VCaP (cell line): ENCODE measurements around the gene TMEM147.

Experiments used
- H3K27ac ChIP-seq: fragments of 450-650 bp; 2 replicates; pipeline ENCODE4 v1.5.1; 2017
- TF ChIP-seq, protein P1 (sequence below): fragments of 450-650 bp; conservative IDR thresholded peaks from 2 replicates; pipeline ENCODE4 v1.5.1; 2017; ENCODE audit warnings: mild to moderate bottlenecking, moderate library complexity

The TMEM147 gene

DNA sequence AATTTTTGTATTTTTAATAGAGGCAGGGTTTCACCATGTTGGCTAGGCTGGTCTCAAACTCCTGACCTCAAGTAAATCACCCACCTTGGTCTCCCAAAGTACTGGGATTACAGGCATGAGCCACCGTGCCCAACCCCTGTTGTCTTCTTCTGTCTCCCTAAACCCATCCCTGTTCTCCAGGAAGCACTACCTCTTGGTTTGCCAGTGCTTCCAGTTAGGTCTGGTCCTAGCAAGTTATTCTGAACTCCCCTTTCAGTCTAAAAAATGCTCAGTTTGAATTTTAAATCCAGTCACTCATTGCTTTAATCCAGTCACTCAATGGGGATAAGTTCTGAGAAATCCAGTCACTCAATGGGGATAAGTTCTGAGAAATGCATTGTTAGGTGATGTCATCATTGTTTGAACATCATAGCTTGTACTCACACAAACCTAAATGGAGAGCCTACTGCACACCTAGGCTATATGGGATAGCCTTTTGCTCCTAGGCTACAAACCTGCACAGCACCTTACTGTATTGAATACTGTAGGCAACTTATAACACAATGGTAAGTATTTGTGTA lies 26.1 kb downstream of the TMEM147 start:
- no peak overlapping the region for H3K27ac ChIP-seq
- TF ChIP-seq, protein P1, sequence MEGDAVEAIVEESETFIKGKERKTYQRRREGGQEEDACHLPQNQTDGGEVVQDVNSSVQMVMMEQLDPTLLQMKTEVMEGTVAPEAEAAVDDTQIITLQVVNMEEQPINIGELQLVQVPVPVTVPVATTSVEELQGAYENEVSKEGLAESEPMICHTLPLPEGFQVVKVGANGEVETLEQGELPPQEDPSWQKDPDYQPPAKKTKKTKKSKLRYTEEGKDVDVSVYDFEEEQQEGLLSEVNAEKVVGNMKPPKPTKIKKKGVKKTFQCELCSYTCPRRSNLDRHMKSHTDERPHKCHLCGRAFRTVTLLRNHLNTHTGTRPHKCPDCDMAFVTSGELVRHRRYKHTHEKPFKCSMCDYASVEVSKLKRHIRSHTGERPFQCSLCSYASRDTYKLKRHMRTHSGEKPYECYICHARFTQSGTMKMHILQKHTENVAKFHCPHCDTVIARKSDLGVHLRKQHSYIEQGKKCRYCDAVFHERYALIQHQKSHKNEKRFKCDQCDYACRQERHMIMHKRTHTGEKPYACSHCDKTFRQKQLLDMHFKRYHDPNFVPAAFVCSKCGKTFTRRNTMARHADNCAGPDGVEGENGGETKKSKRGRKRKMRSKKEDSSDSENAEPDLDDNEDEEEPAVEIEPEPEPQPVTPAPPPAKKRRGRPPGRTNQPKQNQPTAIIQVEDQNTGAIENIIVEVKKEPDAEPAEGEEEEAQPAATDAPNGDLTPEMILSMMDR: no peak

DNA sequence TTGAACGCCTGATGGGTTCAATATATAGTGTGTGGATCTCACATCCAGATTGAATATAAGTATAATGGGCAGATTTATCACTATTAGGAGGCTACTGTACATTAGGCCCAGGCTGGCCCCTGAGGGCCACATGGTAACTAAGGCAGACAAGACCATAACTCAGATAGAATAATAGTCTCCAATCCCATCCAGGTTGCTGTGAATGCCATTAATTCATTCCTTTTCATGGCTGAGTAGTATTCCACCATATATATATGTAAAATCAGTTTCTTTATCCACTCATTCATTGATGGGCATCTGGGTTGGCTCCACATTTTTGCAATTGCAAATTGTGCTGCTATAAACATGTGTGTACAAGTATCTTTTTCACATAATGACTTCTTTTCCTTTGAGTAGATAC lies 32.5 kb downstream of the TMEM147 start:
- TF ChIP-seq, protein P1: no peak
- no peak overlapping the region for H3K27ac ChIP-seq

DNA sequence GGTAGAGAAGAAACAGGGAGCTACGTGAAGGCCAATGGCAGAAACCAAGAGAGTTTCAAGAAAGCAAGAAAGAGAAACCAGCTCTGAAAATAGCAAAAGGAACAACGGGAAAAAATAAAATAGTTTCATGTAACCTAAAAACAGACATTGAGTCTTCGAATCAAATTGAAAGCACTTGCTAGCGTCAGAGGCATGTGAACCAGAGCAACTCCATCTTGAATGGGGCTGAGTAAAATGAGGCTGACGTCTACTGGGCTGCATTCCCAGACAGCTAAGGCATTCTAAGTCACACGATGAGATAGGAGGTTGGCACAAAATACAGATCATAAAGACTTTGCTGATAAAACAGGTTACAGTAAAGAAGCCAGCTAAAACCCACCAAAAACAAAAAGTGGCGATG lies 33.3 kb downstream of the TMEM147 start:
- TF ChIP-seq, protein P1: no peak
- H3K27ac ChIP-seq: no peak overlapping the region

DNA sequence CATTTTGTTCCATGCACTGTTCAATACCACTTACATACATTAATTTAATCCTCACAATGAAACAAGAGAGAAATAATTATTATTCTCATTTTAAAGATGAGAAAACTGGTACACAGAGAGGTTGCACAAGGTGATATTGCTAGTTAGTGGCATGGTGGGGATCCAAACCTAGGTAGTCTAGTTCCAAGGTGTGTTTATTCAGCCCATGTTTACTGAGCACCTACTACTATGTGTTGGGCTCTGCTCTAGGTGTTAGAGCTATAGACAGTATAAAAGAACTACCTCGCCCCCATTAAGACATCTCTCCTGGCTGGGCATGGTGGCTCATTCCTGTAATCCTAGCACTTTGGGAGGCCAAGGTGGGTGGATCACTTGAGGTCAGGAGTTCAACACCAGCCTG lies 37.3 kb downstream of the TMEM147 start:
- TF ChIP-seq, protein P1: no peak
- no peak overlapping the region for H3K27ac ChIP-seq

DNA sequence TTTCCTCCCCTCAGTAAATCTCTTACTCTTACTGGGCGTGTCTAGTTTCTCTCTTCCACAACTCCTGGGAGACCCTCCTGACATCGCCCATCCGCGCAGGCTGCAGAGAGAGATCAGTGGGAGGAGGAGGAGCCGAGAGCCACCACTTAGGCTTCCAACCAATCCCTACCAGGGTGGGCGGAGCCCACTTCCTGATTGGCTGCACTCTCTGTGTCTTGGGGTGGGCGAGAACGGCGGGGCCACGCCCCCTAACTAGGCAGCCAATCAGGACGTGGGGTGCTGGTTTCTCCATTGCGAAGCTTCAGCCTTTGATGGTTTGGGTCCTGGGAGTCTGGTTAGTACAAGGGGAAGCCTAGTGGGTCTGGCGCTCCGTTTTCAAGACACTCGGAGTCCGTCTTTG lies 40.4 kb downstream of the TMEM147 start, which contains the start of gene PMIS2:
Gene PMIS2, plus strand, starts transcription at position 326 of the 400 bp plus-strand sequence. CDS start 87 bp downstream, outside the sequence.
- TF ChIP-seq, protein P1: no peak
- H3K27ac ChIP-seq: no peak within 1 kb of the TSS

DNA sequence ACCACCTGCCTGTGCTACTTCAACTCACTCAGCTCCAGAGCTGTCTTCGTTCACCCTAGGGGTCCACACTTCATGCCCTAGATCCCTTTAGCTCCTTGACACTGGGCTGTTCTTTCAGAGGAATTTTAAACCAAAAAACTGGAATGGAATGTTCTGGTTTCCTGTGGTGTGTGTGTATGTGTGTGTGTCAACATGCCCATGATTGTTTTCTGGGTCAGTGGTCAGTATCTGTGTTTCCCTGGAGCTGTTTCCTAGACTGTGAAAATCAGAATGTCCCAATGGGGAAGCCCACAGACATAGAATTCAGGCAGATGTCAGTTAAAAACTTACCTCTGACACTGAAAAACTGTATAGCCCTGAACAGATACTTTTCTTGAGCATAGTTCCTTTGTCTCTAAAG lies 41.9 kb downstream of the TMEM147 start:
- TF ChIP-seq, protein P1: no peak

DNA sequence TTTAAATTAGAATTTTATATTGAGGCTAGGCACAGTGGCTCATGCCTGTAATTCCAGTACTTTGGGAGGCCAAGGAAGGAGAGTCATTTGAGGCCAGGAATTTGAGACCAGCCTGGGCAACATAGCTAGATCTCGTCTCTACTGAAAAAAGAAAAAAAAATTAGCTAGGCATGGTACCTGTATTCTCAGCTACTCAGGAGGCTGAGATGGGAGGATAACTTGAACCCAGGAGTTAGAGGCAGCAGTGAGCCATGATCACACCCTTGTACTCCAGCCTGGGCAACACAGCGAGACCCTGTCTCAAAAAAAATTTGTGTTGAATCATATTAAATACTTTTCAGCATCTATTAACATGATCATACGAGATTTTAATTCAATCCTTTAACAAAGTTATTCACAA lies 45.4 kb downstream of the TMEM147 start:
- no peak overlapping the region for H3K27ac ChIP-seq
- TF ChIP-seq, protein P1: no peak

More for the DNA sequence above, 41.9 kb downstream of the TMEM147 start:
- no peak overlapping the region for H3K27ac ChIP-seq
